SU-DHL-6 (cell line): ENCODE measurements around the gene FGF22.

Experiments used
- H2AFZ ChIP-seq: fragments of 200-600 bp; sonication (generic); 2 replicates; pipeline ENCODE4 v1.6.1; 2014; ENCODE audit warnings: low read depth, mild to moderate bottlenecking, moderate library complexity, mixed read lengths, antibody characterized with exemption, low read length; ENCODE audit not compliant: severe bottlenecking
- H3F3A ChIP-seq: fragments of 200-600 bp; shearing (Covaris generic); 2 replicates; pipeline ENCODE4 v1.6.0; 2016; ENCODE audit warnings: antibody characterized with exemption, mild to moderate bottlenecking; ENCODE audit not compliant: insufficient read depth
- H3K27ac ChIP-seq: fragments of 200-600 bp; sonication (generic); 2 replicates; pipeline ENCODE4 v1.5.1; 2016; ENCODE audit warnings: low read depth, mild to moderate bottlenecking, low read length, moderate library complexity, mixed read lengths
- H3K27me3 ChIP-seq: fragments of 200-600 bp; sonication (generic), shearing (Covaris generic); 2 replicates; pipeline ENCODE4 v1.6.0; 2014; ENCODE audit warnings: mild to moderate bottlenecking, low read length
- H3K36me3 ChIP-seq: fragments of 200-600 bp; sonication (generic); 2 replicates; pipeline ENCODE4 v1.6.1; 2014; ENCODE audit warnings: mild to moderate bottlenecking, low read length, mixed read lengths
- H3K4me2 ChIP-seq: fragments of 300-600, 200-600 bp; shearing (Covaris generic), sonication (generic); 2 replicates; pipeline ENCODE4 v1.6.0; 2014; ENCODE audit warnings: low read length, low read depth, mild to moderate bottlenecking; ENCODE audit not compliant: poor library complexity, severe bottlenecking
- H3K4me3 ChIP-seq: fragments of 200-600 bp; sonication (generic); 2 replicates; pipeline ENCODE4 v1.5.1; 2014; ENCODE audit warnings: antibody characterized with exemption, low read length, mild to moderate bottlenecking, mixed read lengths; ENCODE audit not compliant: insufficient read depth, poor library complexity, severe bottlenecking
- H3K79me2 ChIP-seq: fragments of 200-600 bp; sonication (generic); 2 replicates; pipeline ENCODE4 v1.6.1; 2014; ENCODE audit warnings: mild to moderate bottlenecking, low read length, moderate library complexity; ENCODE audit not compliant: insufficient read depth
- H3K9ac ChIP-seq: fragments of 200-600 bp; sonication (generic); 2 replicates; pipeline ENCODE4 v1.7.0; 2014; ENCODE audit warnings: mild to moderate bottlenecking, low read length
- H3K9me2 ChIP-seq: fragments of 200-600 bp; sonication (generic); replicated peaks from 2 replicates; pipeline ENCODE4 v1.6.1; 2014; ENCODE audit warnings: low read length; ENCODE audit not compliant: insufficient read depth
- H3K9me3 ChIP-seq: fragments of 200-600 bp; sonication (generic); 2 replicates; pipeline ENCODE4 v1.6.1; 2014; ENCODE audit warnings: low read length, mixed read lengths; ENCODE audit not compliant: insufficient read depth
- H4K20me1 ChIP-seq: fragments of 200-600 bp; sonication (generic); 2 replicates; pipeline ENCODE4 v1.6.1; 2014; ENCODE audit warnings: low read depth, mild to moderate bottlenecking, antibody characterized with exemption, low read length, moderate library complexity, mixed read lengths
- CTCF ChIP-seq: fragments of 200-600 bp; sonication (generic); IDR thresholded peaks from one replicate; pipeline ENCODE4 v1.5.1; 2017; ENCODE audit warnings: antibody characterized with exemption, mild to moderate bottlenecking, low read length, moderate library complexity; ENCODE audit not compliant: insufficient read depth, poor library complexity, severe bottlenecking
- EZH2phosphoT487 ChIP-seq: fragments of 200-600 bp; sonication (generic), shearing (Covaris generic); conservative IDR thresholded peaks from 2 replicates; pipeline ENCODE4 v1.6.1; 2018; ENCODE audit warnings: mild to moderate bottlenecking, antibody characterized with exemption, low read length, moderate library complexity, mixed read lengths

The FGF22 gene

GRCh38 chr19:621819-622218 lies 17.9 kb upstream of the FGF22 start:
- H3K4me3 ChIP-seq: no peak overlapping the region
- H3K27me3 ChIP-seq: no peaks in the 10 kb centered on the region
- no peaks in the 10 kb centered on the region for H3K36me3 ChIP-seq
- no peaks in the 10 kb centered on the region for H3K9me2 ChIP-seq
- H3K9me3 ChIP-seq: no peaks in the 10 kb centered on the region
- no peak overlapping the region for H3K27ac ChIP-seq
- H2AFZ ChIP-seq: no peak overlapping the region
- H4K20me1 ChIP-seq: no peaks in the 10 kb centered on the region
- H3F3A ChIP-seq: no peaks in the 10 kb centered on the region
- no peak for TF ChIP-seq EZH2phosphoT487
- no peak for TF ChIP-seq CTCF
- H3K9ac ChIP-seq: no peak overlapping the region
- no peak overlapping the region for H3K4me2 ChIP-seq
- no peaks in the 10 kb centered on the region for H3K79me2 ChIP-seq

GRCh38 chr19:622666-623065 lies 17.0 kb upstream of the FGF22 start:
- no peak overlapping the region for H3K9ac ChIP-seq
- H4K20me1 ChIP-seq: no peaks in the 10 kb centered on the region
- H3K4me3 ChIP-seq: no peak overlapping the region
- H3K4me2 ChIP-seq: no peak overlapping the region
- H3K27me3 ChIP-seq: no peaks in the 10 kb centered on the region
- TF ChIP-seq EZH2phosphoT487: no peak
- TF ChIP-seq CTCF: no peak
- H2AFZ ChIP-seq: no peak overlapping the region
- no peaks in the 10 kb centered on the region for H3K79me2 ChIP-seq
- no peaks in the 10 kb centered on the region for H3K9me3 ChIP-seq
- no peak overlapping the region for H3K27ac ChIP-seq
- H3K36me3 ChIP-seq: no peaks in the 10 kb centered on the region
- no peaks in the 10 kb centered on the region for H3K9me2 ChIP-seq
- no peaks in the 10 kb centered on the region for H3F3A ChIP-seq

- Histone ChIP-seq H3K27ac (no peak overlapping the region), H4K20me1 (no peaks in the 10 kb centered on the region), H3K4me3 (no peak overlapping the region), H3K4me2 (no peak overlapping the region), H3K36me3 (peaks cover under 1% of the 10 kb centered on the region; the same call in 1 of the 2 replicates), H3F3A (no peaks in the 10 kb centered on the region), H3K27me3 (no peaks in the 10 kb centered on the region), H3K79me2 (no peaks in the 10 kb centered on the region), H2AFZ (no peak overlapping the region), H3K9me3 (no peaks in the 10 kb centered on the region), H3K9me2 (no peaks in the 10 kb centered on the region), H3K9ac (no peak overlapping the region)
- TF ChIP-seq EZH2phosphoT487: no peak
- TF ChIP-seq CTCF: no peak
Observed at GRCh38 chr19:623175-623916, 16.3 kb upstream of the FGF22 start.
